B cell (primary cell): ENCODE results near the gene PROM2. TPM values are rescaled to one million over a fixed set of nuclear protein-coding genes. Genes with fewer than 3 reads are reported as not detected.

Experiments
- ATAC-seq: fragments of 200-7000 bp; cut with Tn5 transposase; one replicate; pipeline ENCODE4 v1.10.0; 2021; ENCODE audit warnings: low read depth, mild to moderate bottlenecking, moderate number of reproducible peaks, moderate library complexity
- CTCF ChIA-PET: fragments of 350-600 bp; sonication (Branson Sonifier 250); formaldehyde crosslinking; loops from one replicate; lab custom pipeline; 2021; ENCODE audit warnings: antibody characterized with exemption, inconsistent platforms; lab: Charles Lee
- POLR2A ChIA-PET: fragments of 350-600 bp; sonication (Branson Sonifier 250); formaldehyde crosslinking; loops from one replicate; lab custom pipeline; 2021; ENCODE audit warnings: antibody characterized with exemption; lab: Charles Lee
- DNase-seq: peaks from one replicate; pipeline ENCODE4 v3.0.0; 2013
- H2AFZ ChIP-seq: 2 replicates; pipeline ENCODE4 v1.6.1; 2012; ENCODE audit warnings: mild to moderate bottlenecking, low read depth, low read length; ENCODE audit not compliant: insufficient read depth, poor library complexity, severe bottlenecking
- H3K27ac ChIP-seq, 2 donors: 1 replicate in 1 of 2; 2 replicates in 1 of 2; pipeline ENCODE4 v1.5.1; 2012 to 2013; ENCODE audit warnings: low read length in 2 of 2, mild to moderate bottlenecking in 2 of 2, moderate library complexity in 1 of 2
- H3K27me3 ChIP-seq, 4 experiments: fragments of 200-600 bp in 1 of 4; sonication (generic) in 1 of 4; replicated peaks in 1 of 4; 1 replicate in 2 of 4; 2 replicates in 2 of 4; pipeline versions ENCODE4 v1.6.1 to v1.7.0; 2013 to 2016; ENCODE audit warnings: low read length in 3 of 4, mild to moderate bottlenecking in 2 of 4, mixed read lengths in 1 of 4, moderate library complexity in 1 of 4; ENCODE audit not compliant: insufficient read depth in 4 of 4, control insufficient read depth in 3 of 4; ENCODE audit errors: control extremely low read depth in 1 of 4
- H3K36me3 ChIP-seq, 2 experiments: replicated peaks in 1 of 2; 1 replicate in 1 of 2; 2 replicates in 1 of 2; pipeline versions ENCODE4 v1.6.1 to v1.7.1; 2013; ENCODE audit warnings: low read length in 1 of 2; ENCODE audit not compliant: insufficient read depth in 2 of 2, control insufficient read depth in 1 of 2; ENCODE audit errors: control extremely low read depth in 1 of 2, extremely low read depth in 1 of 2
- H3K4me1 ChIP-seq, 2 donors: fragments of 200-600 bp in 1 of 2; sonication (generic) in 1 of 2; 1 replicate in 1 of 2; 2 replicates in 1 of 2; pipeline versions ENCODE4 v1.5.1 to v1.6.1; 2013 to 2017; ENCODE audit warnings: low read length in 2 of 2; ENCODE audit not compliant: control insufficient read depth in 2 of 2, insufficient read depth in 2 of 2
- H3K4me2 ChIP-seq: replicated peaks from 2 replicates; pipeline ENCODE3; 2012; ENCODE audit warnings: mild to moderate bottlenecking, low read depth, low read length; ENCODE audit not compliant: poor library complexity, severe bottlenecking
- H3K4me3 ChIP-seq, 5 experiments: fragments of 200-600 bp in 1 of 5; sonication (generic) in 1 of 5; 1 replicate in 3 of 5; 2 replicates in 2 of 5; pipeline versions ENCODE4 v1.5.1 to v1.7.0; 2011 to 2016; ENCODE audit warnings: low read length in 4 of 5, mild to moderate bottlenecking in 4 of 5, low read depth in 2 of 5, control low read depth in 1 of 5, moderate library complexity in 1 of 5; ENCODE audit not compliant: insufficient read depth in 1 of 5; ENCODE audit errors: control extremely low read depth in 1 of 5, extremely low read depth in 1 of 5
- H3K79me2 ChIP-seq: fragments of 200-600 bp; sonication (generic); one replicate; pipeline ENCODE4 v1.6.0; 2016; ENCODE audit warnings: low read length; ENCODE audit not compliant: control insufficient read depth, insufficient read depth
- H3K9ac ChIP-seq: fragments of 200-600 bp; sonication (generic); 2 replicates; pipeline ENCODE4 v1.6.1; 2017; ENCODE audit warnings: mild to moderate bottlenecking, low read length, moderate library complexity
- H3K9me3 ChIP-seq, 3 donors: one replicate each; pipeline versions ENCODE4 v1.6.1 to v1.7.1; 2013; ENCODE audit warnings: low read length in 2 of 3; ENCODE audit not compliant: control insufficient read depth in 2 of 3, insufficient read depth in 1 of 3; ENCODE audit errors: control extremely low read depth in 1 of 3
- H4K20me1 ChIP-seq: 2 replicates; pipeline ENCODE4 v1.6.0; 2012; ENCODE audit warnings: mild to moderate bottlenecking, low read length; ENCODE audit not compliant: insufficient read depth, control insufficient read depth, poor library complexity, severe bottlenecking
- H3K27ac Mint-ChIP-seq: one replicate; pipeline ENCODE4 v1.8.0; 2021; ENCODE audit warnings: mixed read lengths
- H3K27me3 Mint-ChIP-seq: one replicate; pipeline ENCODE4 v1.8.0; 2021; ENCODE audit warnings: mixed read lengths
- H3K4me1 Mint-ChIP-seq: one replicate; pipeline ENCODE4 v1.8.0; 2021; ENCODE audit warnings: mixed read lengths
- H3K4me3 Mint-ChIP-seq: one replicate; pipeline ENCODE4 v1.8.0; 2021; ENCODE audit warnings: mixed read lengths
- H3K9me3 Mint-ChIP-seq: one replicate; pipeline ENCODE4 v1.8.0; 2022; ENCODE audit warnings: mixed read lengths; ENCODE audit not compliant: insufficient read depth
- CTCF ChIP-seq: fragments of 200-600 bp; IDR thresholded peaks from one replicate; pipeline ENCODE4 v1.8.0; 2022; ENCODE audit warnings: antibody characterized with exemption, mild to moderate bottlenecking
- EZH2 ChIP-seq: IDR thresholded peaks from 2 replicates; pipeline ENCODE4 v1.6.1; 2012; ENCODE audit warnings: borderline replicate concordance, low read depth, mild to moderate bottlenecking, moderate library complexity, low read length; ENCODE audit not compliant: insufficient read depth, poor library complexity, severe bottlenecking
- WGBS: methylation state at CpG from one replicate; pipeline ENCODE4 v1.1.5; 2013; ENCODE audit warnings: missing lambda C conversion rate; ENCODE audit not compliant: insufficient coverage; 5-methylcytosine and 5-hydroxymethylcytosine counted together
- intact Hi-C: fragments of 100-400 bp; cut with micrococcal nuclease; formaldehyde crosslinking; loops from one replicate; pipeline ENCODE4 v1.10.0; 2022
- polyA plus RNA-seq: library from polyadenylated mRNA; depleted of rRNA; stranded (reverse); fragments of >200 nt; gene quantifications from 2 replicates; pipeline ENCODE4 v1.2.3, GENCODE V29; 2012
- total RNA-seq, 2 donors: library from RNA; stranded (reverse); fragments of 120-200 nt in 1 of 2; gene quantifications; 1 replicate in 1 of 2; 2 replicates in 1 of 2; pipeline versions ENCODE4 v1.2.3 to v1.2.4, GENCODE V29; 2013 to 2022

The PROM2 gene
- total and polyA plus RNA-seq, 2 donors (not counting 1 experiment from before 2014, with no cell fraction given): 0.67 to 1.3 TPM

- no peak for ATAC-seq
- Mint-ChIP-seq H3K9me3 (peaks cover 3% of the 10 kb centered on the region), H3K27ac (no peak overlapping the region), H3K27me3 (no peaks in the 10 kb centered on the region), H3K4me3 (no peak overlapping the region), H3K4me1 (no peaks in the 10 kb centered on the region)
- POLR2A ChIA-PET: no interaction called here
- whole genome bisulfite sequencing: 96% methylated on average over 14 of the region's 14 CpGs
- no peak overlapping the region for H3K9ac ChIP-seq
- DNase-seq: no peak
- no peak overlapping the region for H2AFZ ChIP-seq
- no peak overlapping the region for H3K4me3 ChIP-seq
- H3K27ac ChIP-seq: no peak overlapping the region
- H3K27me3 ChIP-seq: no peaks in the 10 kb centered on the region
- no peaks in the 10 kb centered on the region for H4K20me1 ChIP-seq
- H3K4me2 ChIP-seq: no peak overlapping the region
- no peaks in the 10 kb centered on the region for H3K79me2 ChIP-seq
- no peaks in the 10 kb centered on the region for H3K4me1 ChIP-seq
- CTCF ChIA-PET: no interaction called here
- peaks cover 0 to 10% (median 0%) of the 10 kb centered on the region in 3 donors for H3K9me3 ChIP-seq
- no peaks in the 10 kb centered on the region for H3K36me3 ChIP-seq
- no peak for TF ChIP-seq CTCF
- TF ChIP-seq EZH2: no peak
- intact Hi-C loops: no loop called here
Observed at GRCh38 chr2:95329401-95329800, 55.2 kb downstream of the PROM2 start.

GRCh38 chr2:95329891-95330793 is 55.9 kb downstream of the PROM2 start:
- H2AFZ ChIP-seq: no peak overlapping the region
- no peak overlapping the region for H3K9ac ChIP-seq
- no peaks in the 10 kb centered on the region for H3K4me1 ChIP-seq
- POLR2A ChIA-PET: no interaction called here
- peaks cover 0 to 6% (median 0%) of the 10 kb centered on the region in 3 donors for H3K9me3 ChIP-seq
- H3K4me3 ChIP-seq: no peak overlapping the region
- ATAC-seq: no peak
- no peaks in the 10 kb centered on the region for H4K20me1 ChIP-seq
- intact Hi-C loops: no loop called here
- no peak for DNase-seq
- CTCF ChIA-PET: no interaction called here
- H3K27ac ChIP-seq: no peak overlapping the region
- Mint-ChIP-seq H3K27ac (no peak overlapping the region), H3K4me1 (no peaks in the 10 kb centered on the region), H3K9me3 (peaks cover 3% of the 10 kb centered on the region), H3K4me3 (no peak overlapping the region), H3K27me3 (no peaks in the 10 kb centered on the region)
- TF ChIP-seq EZH2 (no peak), CTCF (no peak)
- H3K4me2 ChIP-seq: no peak overlapping the region
- H3K79me2 ChIP-seq: no peaks in the 10 kb centered on the region
- no peaks in the 10 kb centered on the region for H3K36me3 ChIP-seq
- WGBS: 90% methylated on average over 22 of the region's 23 CpGs
- H3K27me3 ChIP-seq: no peaks in the 10 kb centered on the region
